Embryonic facial prominence (tissue), 1 donor: ENCODE data around the gene ANKRD65.
"Not testable (repeated sequence)": the region's sequence is repeated elsewhere in the genome, so short reads cannot be mapped to it uniquely, and the experiment has no call there.

Source experiments
- DNase-seq: peaks from one replicate; pipeline ENCODE4 v3.0.0-alpha.2; 2016; ENCODE audit errors: extremely low spot score

The ANKRD65 gene

GRCh38 chr1:1421147-1421906 is at the start of gene ANKRD65:
ANKRD65 (minus strand) TSS chr1:1421276; CDS start chr1:1421005, 271 bp downstream.
- no peak for DNase-seq

GRCh38 chr1:1468196-1468985 is 47.3 kb upstream of the ANKRD65 start:
- DNase-seq: not testable (repeated sequence)

- DNase-seq: no peak
Observed at GRCh38 chr1:1463312-1463711, 42.2 kb upstream of the ANKRD65 start.

DNA sequence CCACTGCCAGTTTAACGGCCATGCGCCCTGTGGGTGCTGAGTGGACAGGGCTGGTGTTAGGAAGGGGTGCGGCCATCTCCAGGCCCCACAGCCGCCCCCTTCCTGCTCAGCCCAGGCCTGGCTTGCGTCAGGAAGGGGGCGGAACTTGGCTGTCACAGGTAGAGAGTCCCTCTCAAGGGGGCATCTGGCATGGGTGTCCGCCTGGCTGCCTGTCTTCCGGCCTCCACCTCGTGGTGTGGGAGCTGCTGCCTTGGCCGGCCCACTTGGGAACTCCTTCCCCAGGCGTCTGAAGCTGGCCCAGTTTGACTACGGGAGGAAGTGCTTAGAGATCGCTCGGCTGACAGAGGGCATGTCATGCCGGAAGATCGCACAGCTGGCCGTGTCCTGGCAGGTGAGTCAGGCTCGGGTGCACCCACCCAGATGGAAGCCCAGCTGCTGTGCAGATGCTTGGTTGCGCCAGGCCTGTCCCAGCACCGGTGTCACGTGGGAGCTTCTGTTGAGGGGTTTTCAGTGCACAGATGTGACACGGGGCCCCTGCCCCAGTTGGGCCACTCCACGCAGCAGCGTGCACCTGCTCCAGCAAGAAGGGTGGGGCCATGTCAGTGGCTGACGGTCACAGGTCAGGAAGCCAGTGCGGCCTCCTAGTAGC is 41.4 kb upstream of the ANKRD65 start:
- DNase-seq: no peak

- no peak for DNase-seq
Observed at GRCh38 chr1:1461721-1462317, 40.7 kb upstream of the ANKRD65 start.

- DNase-seq: no peak
Observed at GRCh38 chr1:1460540-1461130, 39.6 kb upstream of the ANKRD65 start.

DNA sequence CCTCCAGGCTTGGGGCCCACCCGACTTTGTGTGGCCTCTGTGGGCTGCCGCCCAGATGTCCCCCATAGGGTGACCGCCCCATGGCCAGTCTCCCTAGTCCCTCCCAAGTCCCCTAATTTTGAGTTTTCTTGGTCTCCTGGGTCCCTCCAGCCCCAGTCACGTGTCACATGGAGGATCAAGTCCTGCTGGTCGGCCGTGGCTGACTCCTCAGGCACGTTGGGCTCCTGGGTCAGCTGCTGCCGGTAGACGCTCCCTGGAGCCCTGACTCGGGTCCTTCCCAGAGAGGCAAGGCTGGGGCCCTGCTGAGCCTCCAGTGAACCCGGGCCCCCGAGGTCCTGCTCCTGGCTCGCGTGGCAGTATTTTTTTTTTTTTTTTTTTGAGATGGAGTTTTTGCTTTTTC is 38.6 kb upstream of the ANKRD65 start:
- DNase-seq: not testable (repeated sequence)

DNA sequence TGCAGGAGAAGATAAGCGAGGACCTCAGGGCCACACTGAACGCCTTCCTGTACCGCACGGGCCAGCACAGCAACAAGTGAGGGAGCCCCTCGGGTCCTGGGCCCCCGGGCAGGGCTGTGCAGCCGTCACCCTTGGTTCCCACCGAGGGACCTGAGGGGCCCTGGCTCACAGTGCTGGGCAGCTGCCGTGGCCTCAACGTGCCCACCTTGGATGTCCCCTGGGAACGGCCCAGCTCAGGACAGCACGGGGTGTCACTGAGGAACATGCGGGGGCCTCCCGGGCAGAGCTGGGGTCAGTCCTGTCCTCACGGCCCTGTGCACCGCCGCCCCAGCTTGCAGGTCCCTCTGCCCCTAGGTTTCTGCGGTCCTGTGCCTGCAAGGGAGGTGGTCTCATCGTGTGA is 38.1 kb upstream of the ANKRD65 start:
- DNase-seq: not testable (repeated sequence)

DNA sequence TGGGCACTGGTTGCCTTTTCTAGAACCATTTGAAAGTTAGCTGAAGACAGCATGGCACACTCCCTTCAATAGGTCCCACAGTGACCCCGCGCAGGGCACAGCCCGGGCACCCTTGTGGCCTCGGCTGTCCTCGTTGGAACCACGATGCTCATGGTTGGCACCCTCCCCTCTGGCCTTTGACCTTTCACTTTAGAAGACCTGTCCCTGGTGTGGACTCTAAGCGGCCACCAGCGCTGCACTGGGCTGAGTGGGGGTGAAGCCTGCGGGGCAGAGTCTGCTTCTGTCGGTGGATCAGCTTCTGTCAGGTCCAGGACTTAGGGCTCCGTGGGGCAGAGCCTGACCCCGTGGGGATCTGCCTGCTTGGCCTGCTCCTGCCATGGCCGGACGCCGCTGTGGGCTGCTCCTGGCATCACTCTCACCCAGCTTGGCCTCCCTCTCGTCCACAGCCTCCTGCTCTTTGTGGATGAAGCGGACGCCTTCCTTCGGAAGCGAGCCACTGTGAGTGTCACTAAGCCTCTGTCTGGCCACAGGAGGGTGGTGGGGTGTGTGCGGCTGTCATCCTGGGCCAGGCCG is 35.7 kb upstream of the ANKRD65 start:
- DNase-seq: not testable (repeated sequence)

DNA sequence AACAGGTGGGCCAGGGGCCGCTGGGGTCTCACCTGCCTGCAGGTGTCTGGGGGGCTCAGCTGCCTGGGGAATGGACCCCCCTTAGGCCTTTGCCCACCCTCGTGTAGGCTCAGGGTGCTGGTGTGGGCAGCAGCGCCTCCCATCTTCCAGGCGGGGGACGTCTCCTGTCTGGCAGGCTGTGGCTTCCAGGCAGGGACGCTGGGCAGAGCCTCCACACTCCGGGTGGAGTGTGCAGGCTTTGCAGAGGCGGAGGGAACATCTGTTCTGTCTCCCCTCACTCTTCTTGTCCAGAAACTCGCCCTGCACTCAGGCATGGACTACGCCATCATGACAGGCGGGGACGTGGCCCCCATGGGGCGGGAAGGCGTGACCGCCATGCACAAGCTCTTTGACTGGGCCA is 34.9 kb upstream of the ANKRD65 start:
- not testable (repeated sequence) for DNase-seq

DNA sequence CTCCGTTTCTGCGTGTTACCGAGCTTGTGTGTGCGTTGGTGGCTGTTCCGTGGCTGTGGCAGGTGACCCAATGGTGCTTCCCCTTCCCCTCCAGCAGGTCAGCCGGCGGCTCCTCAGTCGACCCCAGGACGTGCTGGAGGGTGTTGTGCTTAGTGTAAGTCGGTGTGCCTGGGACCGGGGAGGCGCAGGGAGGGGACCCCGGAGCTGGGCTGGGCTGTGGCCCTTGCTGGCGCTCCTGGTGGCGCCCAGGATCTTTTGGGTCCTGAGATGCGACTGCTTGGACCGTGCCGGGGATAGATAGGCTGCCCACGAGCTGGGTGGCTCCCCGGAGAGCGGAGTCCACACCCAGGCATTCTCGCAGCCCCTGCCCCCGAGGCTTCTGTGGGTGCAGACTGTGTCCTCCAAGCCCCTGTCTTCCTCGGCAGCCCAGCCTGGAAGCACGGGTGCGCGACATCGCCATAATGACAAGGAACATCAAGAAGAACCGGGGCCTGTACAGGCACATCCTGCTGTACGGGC is 34.3 kb upstream of the ANKRD65 start:
- DNase-seq: no peak

DNA sequence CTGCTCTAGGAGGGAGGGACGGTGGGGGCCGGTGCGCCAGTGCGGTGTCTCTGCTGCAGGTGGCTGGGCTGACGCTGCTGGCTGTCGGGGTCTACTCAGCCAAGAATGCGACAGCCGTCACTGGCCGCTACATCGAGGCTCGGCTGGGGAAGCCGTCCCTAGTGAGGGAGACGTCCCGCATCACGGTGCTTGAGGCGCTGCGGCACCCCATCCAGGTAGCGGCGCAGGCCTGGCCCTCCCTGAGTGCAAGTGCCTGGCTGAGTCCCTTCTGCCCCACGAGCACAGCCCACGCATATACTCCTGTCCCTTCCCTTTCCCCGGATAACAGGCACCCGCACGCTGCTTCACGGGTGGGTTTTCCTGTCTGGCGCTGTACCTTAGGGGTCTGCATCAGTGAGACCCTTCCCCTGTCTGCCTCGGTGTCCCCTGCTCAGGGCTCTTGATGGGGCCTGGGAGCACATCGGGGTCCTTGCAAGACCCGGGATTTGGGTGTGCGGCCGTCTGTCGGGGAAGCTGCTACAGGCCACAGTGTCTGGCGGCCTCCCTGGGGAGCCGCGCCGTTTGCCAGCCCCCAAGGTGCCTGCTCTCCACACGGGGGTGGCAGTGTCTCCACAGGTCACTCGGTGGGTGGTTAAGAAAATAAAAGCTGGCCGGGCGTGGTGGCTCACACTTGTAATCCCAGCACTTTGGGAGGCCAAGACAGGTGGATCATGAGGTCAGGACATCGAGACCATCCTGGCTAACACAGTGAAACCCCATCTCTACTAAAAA is 33.4 kb upstream of the ANKRD65 start:
- not testable (repeated sequence) for DNase-seq

- no peak for DNase-seq
Observed at GRCh38 chr1:1452882-1453281, 31.8 kb upstream of the ANKRD65 start.

GRCh38 chr1:1452365-1452739 is 31.3 kb upstream of the ANKRD65 start:
- DNase-seq: not testable (repeated sequence)

DNA sequence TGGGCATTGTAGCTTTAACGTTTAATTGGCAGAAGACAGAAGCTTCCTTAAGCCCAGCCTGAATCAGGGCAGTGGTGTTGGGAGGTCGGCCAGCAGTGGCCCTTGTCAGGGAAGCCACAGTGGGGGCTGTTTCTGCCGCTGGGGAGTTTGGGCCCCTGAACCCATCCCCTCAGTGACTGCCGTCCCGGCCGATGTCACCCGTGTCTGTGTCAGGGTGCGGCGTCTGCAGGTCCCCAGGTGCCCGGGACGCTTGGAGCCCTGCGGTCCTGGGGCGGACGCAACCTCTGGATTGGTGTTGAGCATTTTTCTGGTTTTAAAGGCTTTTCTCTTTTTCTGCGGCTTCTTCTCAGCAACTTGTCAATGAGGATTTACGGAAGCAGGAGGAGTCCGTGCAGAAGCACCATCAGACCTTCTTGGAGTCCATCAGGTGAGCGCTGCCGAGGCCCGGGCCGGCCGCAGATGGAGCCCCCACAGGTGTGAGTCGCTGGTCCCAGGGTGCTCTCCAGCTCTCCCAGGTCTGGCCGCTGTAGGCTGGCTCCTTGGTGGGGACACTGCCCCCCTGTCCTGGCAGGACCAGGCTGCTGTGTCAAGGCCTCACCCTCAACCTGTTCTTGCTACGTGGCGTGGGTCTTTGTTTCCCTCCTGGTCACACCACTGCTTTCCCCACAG is 30.8 kb upstream of the ANKRD65 start:
- no peak for DNase-seq

DNA sequence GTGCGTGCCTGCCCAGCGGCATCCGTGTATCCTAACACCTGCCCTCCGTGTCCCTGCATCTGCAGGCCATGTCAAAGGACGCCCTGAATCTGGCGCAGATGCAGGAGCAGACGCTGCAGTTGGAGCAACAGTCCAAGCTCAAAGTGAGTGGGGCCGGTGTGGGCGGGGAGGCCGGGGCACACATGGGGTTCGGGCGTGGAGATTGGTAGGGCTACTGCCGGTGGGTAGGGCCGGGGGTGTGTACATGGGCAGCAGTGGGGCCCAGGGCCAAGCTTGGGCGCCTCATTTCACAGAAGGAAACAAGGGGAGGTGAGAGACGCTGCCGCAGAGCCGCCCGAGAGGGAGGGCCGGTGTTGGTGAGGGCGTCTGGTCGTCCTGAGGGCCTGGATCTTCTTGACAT is 29.5 kb upstream of the ANKRD65 start:
- not testable (repeated sequence) for DNase-seq

DNA sequence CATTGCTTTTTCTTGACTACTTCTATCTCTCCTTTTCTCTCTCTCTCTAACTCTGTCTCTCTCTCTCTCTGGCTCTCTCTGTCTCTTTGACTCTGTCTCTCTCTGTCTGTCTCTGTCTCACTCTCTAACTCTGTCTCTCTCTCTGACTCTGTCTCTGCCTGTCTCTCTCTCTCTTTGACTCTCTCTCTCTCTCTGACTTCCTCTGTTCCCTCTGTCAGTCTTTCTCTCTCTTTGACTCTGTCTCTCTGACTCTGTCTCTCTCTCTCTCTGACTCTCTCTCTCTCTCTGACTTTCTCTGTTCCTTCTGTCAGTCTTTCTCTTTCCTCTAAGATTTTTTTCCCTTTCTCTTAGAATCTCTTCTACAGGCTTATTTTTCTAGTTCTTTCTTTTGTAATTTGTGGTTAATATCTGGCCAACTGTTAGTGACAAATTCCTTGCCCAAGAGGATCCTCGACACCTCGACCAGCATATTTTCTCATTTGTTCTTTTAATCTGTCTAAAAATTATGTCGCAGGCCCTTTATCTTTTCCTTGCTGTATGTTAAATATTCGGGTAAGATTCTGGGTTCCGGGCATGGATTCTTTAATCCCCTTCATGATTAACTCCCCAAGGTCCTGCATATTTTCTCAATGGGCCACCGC is 28.1 kb upstream of the ANKRD65 start, which contains the start of gene ATAD3C:
Gene ATAD3C, plus strand, starts transcription at position 591 of the 641 bp plus-strand sequence. CDS start 995 bp downstream, outside the sequence.
- DNase-seq: no peak

- DNase-seq: not testable (repeated sequence)
Observed at GRCh38 chr1:1446631-1447030, 25.6 kb upstream of the ANKRD65 start.
